Endothelial cell (in vitro differentiated cells): Measurements from ENCODE around the gene ABLIM1. TPM values are rescaled to one million over a fixed set of nuclear protein-coding genes. Genes with fewer than 3 reads are reported as not detected.

ENCODE experiments used
- DNase-seq: peaks from one replicate; pipeline ENCODE4 v3.0.0; 2021; ENCODE audit warnings: low spot score
- H3K27ac Mint-ChIP-seq: one replicate; pipeline ENCODE4 v1.8.0; 2021; ENCODE audit warnings: mixed read lengths, inconsistent platforms; ENCODE audit not compliant: unreplicated experiment
- H3K27me3 Mint-ChIP-seq: one replicate; pipeline ENCODE4 v1.8.0; 2021; ENCODE audit warnings: mild to moderate bottlenecking, moderate library complexity, mixed read lengths, inconsistent platforms; ENCODE audit not compliant: unreplicated experiment
- H3K36me3 Mint-ChIP-seq: one replicate; pipeline ENCODE4 v1.8.0; 2021; ENCODE audit warnings: mild to moderate bottlenecking, low read depth, mixed read lengths, inconsistent platforms; ENCODE audit not compliant: unreplicated experiment
- H3K4me1 Mint-ChIP-seq: one replicate; pipeline ENCODE4 v1.8.0; 2021; ENCODE audit warnings: mild to moderate bottlenecking, mixed read lengths, inconsistent platforms; ENCODE audit not compliant: unreplicated experiment
- H3K4me3 Mint-ChIP-seq: one replicate; pipeline ENCODE4 v1.8.0; 2021; ENCODE audit warnings: mild to moderate bottlenecking, mixed read lengths, inconsistent platforms; ENCODE audit not compliant: unreplicated experiment
- H3K9me3 Mint-ChIP-seq: one replicate; pipeline ENCODE4 v1.8.0; 2021; ENCODE audit warnings: mixed read lengths, inconsistent platforms; ENCODE audit not compliant: unreplicated experiment
- total RNA-seq: library from RNA; stranded (reverse); fragmentation: NEBNext Ultra II Directional; extraction: Animal tissue kit (Norgen Biotek cat#: 25700); gene quantifications from one replicate; pipeline ENCODE4 v1.2.1, GENCODE V29; 2021; ENCODE audit not compliant: unreplicated experiment
- TF ChIP-seq, protein P1 (sequence below): fragments of 200-600 bp; sonication (generic); IDR thresholded peaks from one replicate; pipeline ENCODE4 v1.5.0; 2021; ENCODE audit warnings: antibody characterized with exemption; ENCODE audit not compliant: unreplicated experiment

Gene ABLIM1
- total RNA-seq, 1 donor from 2014 or later: 55.9 TPM

DNA sequence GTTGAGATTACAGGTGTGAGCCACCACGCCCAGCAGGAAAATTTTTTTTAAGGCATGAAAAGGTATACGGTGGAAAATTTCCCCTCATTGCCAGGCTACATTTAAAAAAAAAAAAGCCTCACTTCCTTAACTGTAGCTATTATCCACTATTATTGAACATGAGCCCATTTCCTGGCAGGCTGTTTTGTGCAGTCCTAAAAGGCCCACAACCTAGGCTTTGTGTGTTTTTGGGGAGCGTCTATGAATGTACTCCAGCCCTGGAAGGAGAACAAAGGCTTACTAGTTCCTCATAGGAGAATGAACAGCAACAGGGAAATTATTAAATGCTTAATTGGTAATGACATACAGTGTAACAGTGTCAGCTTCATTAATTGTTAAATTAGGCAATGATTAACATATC lies 111.0 kb downstream of the ABLIM1 start:
- Mint-ChIP-seq H3K9me3 (no peaks in the 10 kb centered on the region), H3K4me3 (no peak overlapping the region), H3K27me3 (peaks cover 2% of the 10 kb centered on the region), H3K4me1 (peaks cover 7% of the 10 kb centered on the region), H3K36me3 (peaks cover 3% of the 10 kb centered on the region), H3K27ac (no peak overlapping the region)
- DNase-seq: no peak
- TF ChIP-seq, protein P1, sequence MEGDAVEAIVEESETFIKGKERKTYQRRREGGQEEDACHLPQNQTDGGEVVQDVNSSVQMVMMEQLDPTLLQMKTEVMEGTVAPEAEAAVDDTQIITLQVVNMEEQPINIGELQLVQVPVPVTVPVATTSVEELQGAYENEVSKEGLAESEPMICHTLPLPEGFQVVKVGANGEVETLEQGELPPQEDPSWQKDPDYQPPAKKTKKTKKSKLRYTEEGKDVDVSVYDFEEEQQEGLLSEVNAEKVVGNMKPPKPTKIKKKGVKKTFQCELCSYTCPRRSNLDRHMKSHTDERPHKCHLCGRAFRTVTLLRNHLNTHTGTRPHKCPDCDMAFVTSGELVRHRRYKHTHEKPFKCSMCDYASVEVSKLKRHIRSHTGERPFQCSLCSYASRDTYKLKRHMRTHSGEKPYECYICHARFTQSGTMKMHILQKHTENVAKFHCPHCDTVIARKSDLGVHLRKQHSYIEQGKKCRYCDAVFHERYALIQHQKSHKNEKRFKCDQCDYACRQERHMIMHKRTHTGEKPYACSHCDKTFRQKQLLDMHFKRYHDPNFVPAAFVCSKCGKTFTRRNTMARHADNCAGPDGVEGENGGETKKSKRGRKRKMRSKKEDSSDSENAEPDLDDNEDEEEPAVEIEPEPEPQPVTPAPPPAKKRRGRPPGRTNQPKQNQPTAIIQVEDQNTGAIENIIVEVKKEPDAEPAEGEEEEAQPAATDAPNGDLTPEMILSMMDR: no peak

DNA sequence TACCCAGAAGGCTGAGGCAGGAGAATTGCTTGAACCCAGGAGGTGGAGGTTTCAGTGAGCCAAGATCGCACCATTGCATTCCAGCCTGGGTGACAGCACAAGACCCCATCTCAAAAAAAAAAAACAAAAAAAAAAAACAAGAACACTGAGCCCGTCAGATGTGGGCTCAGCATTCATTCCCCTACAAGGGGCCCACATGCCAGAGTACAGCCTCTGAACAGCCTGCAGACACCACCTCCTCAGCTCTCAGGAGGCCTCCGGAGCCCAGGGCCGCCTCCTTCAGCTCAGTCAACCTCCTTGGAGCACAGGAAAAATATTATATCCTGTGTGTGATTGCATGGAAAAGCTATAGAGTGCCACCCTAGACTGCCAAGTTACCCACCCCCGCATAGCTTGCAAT lies 112.3 kb downstream of the ABLIM1 start:
- H3K4me3 Mint-ChIP-seq: no peak overlapping the region
- peaks cover 6% of the 10 kb centered on the region for H3K27me3 Mint-ChIP-seq
- H3K9me3 Mint-ChIP-seq: no peaks in the 10 kb centered on the region
- peaks cover 10% of the 10 kb centered on the region for H3K36me3 Mint-ChIP-seq
- H3K4me1 Mint-ChIP-seq: peaks cover 7% of the 10 kb centered on the region
- TF ChIP-seq, protein P1: no peak
- no peak for DNase-seq
- H3K27ac Mint-ChIP-seq: no peak overlapping the region

DNA sequence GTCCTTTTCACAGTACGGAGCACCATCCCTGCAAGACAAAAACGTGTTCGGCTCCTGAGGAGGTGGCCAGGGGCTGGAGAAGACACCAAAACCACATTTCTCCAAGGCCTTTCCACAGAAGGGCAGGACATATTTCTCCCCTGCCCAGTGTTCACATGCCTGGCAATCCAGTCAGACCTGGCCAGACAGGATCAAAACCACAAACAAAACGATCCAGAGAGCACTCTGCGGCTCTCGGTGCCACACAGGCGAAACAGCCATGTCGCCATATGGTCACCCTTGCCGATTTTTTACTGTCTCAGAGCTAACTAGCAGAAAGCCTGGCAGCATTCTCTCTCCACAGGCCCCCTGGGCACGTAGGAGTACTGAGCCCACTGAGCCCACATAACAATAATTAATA lies 113.0 kb downstream of the ABLIM1 start:
- H3K27me3 Mint-ChIP-seq: peaks cover 8% of the 10 kb centered on the region

DNA sequence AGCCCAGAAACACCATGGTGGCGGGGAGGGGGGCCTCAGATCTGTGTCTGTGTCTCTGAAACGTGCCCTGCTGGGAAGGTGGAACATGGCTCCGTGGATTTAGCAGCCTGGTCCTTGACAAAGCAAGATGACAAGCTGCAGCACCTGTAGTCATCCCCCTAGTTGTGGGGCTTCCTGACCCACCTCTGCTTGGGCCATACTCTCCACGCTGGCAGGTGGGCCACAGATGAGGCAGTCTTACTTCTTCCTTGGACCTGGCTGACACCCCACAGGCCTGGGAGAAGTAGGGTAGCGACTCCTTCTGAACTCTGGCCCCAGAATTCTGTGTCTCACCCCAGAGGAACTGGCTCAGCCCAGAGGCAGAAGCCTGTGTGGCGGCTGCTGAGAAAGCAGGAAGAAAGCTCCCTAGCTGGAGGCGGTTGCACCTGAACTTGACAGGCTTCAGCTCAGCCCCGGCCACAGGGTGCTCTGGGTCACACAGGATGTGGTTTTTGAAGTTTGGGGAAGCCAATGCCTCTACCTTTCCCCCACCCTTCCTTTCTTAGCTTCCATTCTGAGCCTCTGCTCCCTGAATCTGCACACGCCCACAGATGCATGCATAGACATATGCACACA lies 113.9 kb downstream of the ABLIM1 start:
- Mint-ChIP-seq H3K36me3 (peaks cover 11% of the 10 kb centered on the region), H3K4me3 (no peak overlapping the region), H3K27me3 (peaks cover 8% of the 10 kb centered on the region), H3K4me1 (peaks cover 7% of the 10 kb centered on the region), H3K27ac (no peak overlapping the region), H3K9me3 (no peaks in the 10 kb centered on the region)
- DNase-seq: no peak
- TF ChIP-seq, protein P1: no peak

More for the DNA sequence above, 113.0 kb downstream of the ABLIM1 start:
- Mint-ChIP-seq H3K9me3 (no peaks in the 10 kb centered on the region), H3K36me3 (peaks cover 11% of the 10 kb centered on the region), H3K4me3 (no peak overlapping the region), H3K27ac (no peak overlapping the region), H3K4me1 (peaks cover 7% of the 10 kb centered on the region)
- TF ChIP-seq, protein P1: no peak
- no peak for DNase-seq

DNA sequence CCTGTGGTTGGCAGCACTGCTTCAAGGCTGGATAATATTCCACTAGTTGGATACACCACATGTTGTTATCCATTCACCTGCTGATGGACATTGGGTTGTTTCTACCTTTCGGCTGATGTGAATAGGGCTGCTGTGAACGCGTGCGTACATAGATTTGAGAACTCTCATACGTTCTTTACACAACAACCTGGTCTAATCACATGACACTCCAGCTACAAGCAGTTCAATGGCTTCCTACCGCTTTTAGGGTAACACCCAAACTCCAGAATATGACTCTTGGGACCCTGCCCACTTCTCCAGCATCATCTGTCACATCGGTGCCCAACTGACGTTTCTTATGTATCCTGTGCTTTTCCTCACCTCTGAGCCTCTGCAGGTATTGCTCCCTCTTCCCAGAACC lies 114.6 kb downstream of the ABLIM1 start:
- Mint-ChIP-seq H3K36me3 (peaks cover 11% of the 10 kb centered on the region), H3K27ac (no peak overlapping the region), H3K9me3 (no peaks in the 10 kb centered on the region), H3K4me3 (no peak overlapping the region), H3K27me3 (peaks cover 8% of the 10 kb centered on the region), H3K4me1 (peaks cover 9% of the 10 kb centered on the region)
- TF ChIP-seq, protein P1: no peak
- no peak for DNase-seq
